ENCODE results near the gene KEAP1.
"Not testable (repeated sequence)": the region's sequence is repeated elsewhere in the genome, so short reads cannot be mapped to it uniquely, and the experiment has no call there.

KEAP1 gene

DNA sequence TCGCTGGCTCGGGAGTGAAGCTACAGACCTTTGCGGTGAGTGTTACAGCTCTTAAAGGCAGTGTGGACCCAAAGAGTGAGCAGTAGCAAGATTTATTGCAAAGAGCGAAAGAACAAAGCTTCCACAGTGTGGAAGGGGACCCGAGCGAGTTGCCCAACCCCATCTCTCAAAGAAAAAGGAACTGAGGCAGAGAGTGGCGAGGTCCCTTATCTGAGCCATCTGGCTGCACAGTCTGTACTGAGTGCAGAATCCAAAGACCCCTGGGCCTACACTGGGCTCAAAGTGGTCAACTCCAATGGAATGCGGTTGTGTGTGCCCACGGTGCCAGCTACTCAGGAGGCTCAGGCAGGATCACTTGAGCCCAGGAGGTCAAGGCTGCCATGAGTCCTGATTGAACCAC, 35.9 kb upstream of the KEAP1 start:
- not testable (repeated sequence) for H3K9ac ChIP-seq (ENCODE audit: low read length); H3K4me3 ChIP-seq (ENCODE audit: low read depth, low read length); H4K12ac ChIP-seq (ENCODE audit: low read depth, low read length); H2BK5ac ChIP-seq (ENCODE audit: low read depth, low read length, poor library complexity); H3K14ac ChIP-seq (ENCODE audit: low read length); H3K79me2 ChIP-seq (ENCODE audit: control insufficient read depth, insufficient read depth, low read length, poor library complexity); DNase-seq; H3K36me3 ChIP-seq (ENCODE audit: control insufficient read depth in 1 of 2, insufficient read depth in 2 of 2, low read length in 2 of 2); H4K8ac ChIP-seq (ENCODE audit: low read depth, low read length); H3K23ac ChIP-seq (ENCODE audit: low read length); H2AFZ ChIP-seq (ENCODE audit: insufficient read depth, low read length, poor library complexity); H2BK12ac ChIP-seq (ENCODE audit: low read length); H3K27me3 ChIP-seq (ENCODE audit: insufficient read depth, low read length); H2BK120ac ChIP-seq (ENCODE audit: insufficient read depth, low read length, poor library complexity); H2AK5ac ChIP-seq (ENCODE audit: low read length); H3K79me1 ChIP-seq (ENCODE audit: low read length); H3K27ac ChIP-seq (ENCODE audit: low read depth, low read length); H3K9me3 ChIP-seq (ENCODE audit: insufficient read depth, low read depth, low read length); H4K91ac ChIP-seq (ENCODE audit: low read depth, low read length); H3K4me2 ChIP-seq (ENCODE audit: low read length); H3K4me1 ChIP-seq (ENCODE audit: control insufficient read depth in 1 of 2, insufficient read depth in 2 of 2, low read length in 2 of 2); H3K4ac ChIP-seq (ENCODE audit: low read depth, low read length); H3K18ac ChIP-seq (ENCODE audit: low read length)
- no CpG with 5 or more reads among the region's 9 CpGs for WGBS (ENCODE audit: extremely low coverage, insufficient coverage, insufficient read length)

- Histone ChIP-seq H3K9me3 (ENCODE audit: insufficient read depth, low read depth, low read length) (no peaks in the 10 kb centered on the region), H2BK12ac (ENCODE audit: low read length) (no peak overlapping the region), H4K12ac (ENCODE audit: low read depth, low read length) (no peak overlapping the region), H3K4ac (ENCODE audit: low read depth, low read length) (no peak overlapping the region), H3K79me1 (ENCODE audit: low read length) (no peaks in the 10 kb centered on the region), H2BK5ac (ENCODE audit: low read depth, low read length, poor library complexity) (no peak overlapping the region), H3K9ac (ENCODE audit: low read length) (no peak overlapping the region), H3K4me2 (ENCODE audit: low read length) (no peak overlapping the region), H3K4me3 (ENCODE audit: low read depth, low read length) (no peak overlapping the region), H2AK5ac (ENCODE audit: low read length) (no peak overlapping the region), H3K27ac (ENCODE audit: low read depth, low read length) (no peak overlapping the region), H3K27me3 (ENCODE audit: insufficient read depth, low read length) (peaks cover 3% of the 10 kb centered on the region), H3K18ac (ENCODE audit: low read length) (no peak overlapping the region), H4K91ac (ENCODE audit: low read depth, low read length) (no peak overlapping the region), H3K36me3 (ENCODE audit: control insufficient read depth in 1 of 2, insufficient read depth in 2 of 2, low read length in 2 of 2) (no peaks in the 10 kb centered on the region), H2AFZ (ENCODE audit: insufficient read depth, low read length, poor library complexity) (no peak overlapping the region), H3K4me1 (ENCODE audit: control insufficient read depth in 1 of 2, insufficient read depth in 2 of 2, low read length in 2 of 2) (no peaks in the 10 kb centered on the region), H4K8ac (ENCODE audit: low read depth, low read length) (no peak overlapping the region), H3K79me2 (ENCODE audit: control insufficient read depth, insufficient read depth, low read length, poor library complexity) (no peaks in the 10 kb centered on the region), H3K14ac (ENCODE audit: low read length) (no peak overlapping the region), H2BK120ac (ENCODE audit: insufficient read depth, low read length, poor library complexity) (no peak overlapping the region), H3K23ac (ENCODE audit: low read length) (no peak overlapping the region)
- WGBS (ENCODE audit: extremely low coverage, insufficient coverage, insufficient read length), result no CpG with 5 or more reads among the region's 20 CpGs
- DNase-seq, result peak in 1 of 2 donors; percentile 41
These were observed 35.2 kb upstream of the KEAP1 start for GRCh38 chr19:10538204-10538983.

GRCh38 chr19:10537668-10538067, 34.5 kb upstream of the KEAP1 start:
- H3K9me3 ChIP-seq (ENCODE audit: insufficient read depth, low read depth, low read length), result no peaks in the 10 kb centered on the region
- WGBS (ENCODE audit: extremely low coverage, insufficient coverage, insufficient read length), result no CpG with 5 or more reads among the region's 11 CpGs
- no peak overlapping the region for H3K4me2 ChIP-seq (ENCODE audit: low read length)
- peak; percentile 83 to 91 for DNase-seq
- H3K27me3 ChIP-seq (ENCODE audit: insufficient read depth, low read length), result peaks cover 3% of the 10 kb centered on the region
- no peak overlapping the region for H2AFZ ChIP-seq (ENCODE audit: insufficient read depth, low read length, poor library complexity)
- H3K14ac ChIP-seq (ENCODE audit: low read length), result no peak overlapping the region
- H3K23ac ChIP-seq (ENCODE audit: low read length), result no peak overlapping the region
- H3K4me3 ChIP-seq (ENCODE audit: low read depth, low read length), result no peak overlapping the region
- no peaks in the 10 kb centered on the region for H3K36me3 ChIP-seq (ENCODE audit: control insufficient read depth in 1 of 2, insufficient read depth in 2 of 2, low read length in 2 of 2)
- H4K91ac ChIP-seq (ENCODE audit: low read depth, low read length), result no peak overlapping the region
- no peak overlapping the region for H2BK120ac ChIP-seq (ENCODE audit: insufficient read depth, low read length, poor library complexity)
- no peaks in the 10 kb centered on the region for H3K79me1 ChIP-seq (ENCODE audit: low read length)
- no peak overlapping the region for H4K12ac ChIP-seq (ENCODE audit: low read depth, low read length)
- no peak overlapping the region for H2AK5ac ChIP-seq (ENCODE audit: low read length)
- H3K79me2 ChIP-seq (ENCODE audit: control insufficient read depth, insufficient read depth, low read length, poor library complexity), result no peaks in the 10 kb centered on the region
- H3K27ac ChIP-seq (ENCODE audit: low read depth, low read length), result no peak overlapping the region
- no peak overlapping the region for H2BK12ac ChIP-seq (ENCODE audit: low read length)
- no peak overlapping the region for H3K9ac ChIP-seq (ENCODE audit: low read length)
- no peaks in the 10 kb centered on the region for H3K4me1 ChIP-seq (ENCODE audit: control insufficient read depth in 1 of 2, insufficient read depth in 2 of 2, low read length in 2 of 2)
- no peak overlapping the region for H3K4ac ChIP-seq (ENCODE audit: low read depth, low read length)
- H3K18ac ChIP-seq (ENCODE audit: low read length), result no peak overlapping the region
- no peak overlapping the region for H4K8ac ChIP-seq (ENCODE audit: low read depth, low read length)
- H2BK5ac ChIP-seq (ENCODE audit: low read depth, low read length, poor library complexity), result no peak overlapping the region

GRCh38 chr19:10535613-10536012, 32.5 kb upstream of the KEAP1 start:
- Histone ChIP-seq H3K9ac (ENCODE audit: low read length) (no peak overlapping the region), H4K91ac (ENCODE audit: low read depth, low read length) (no peak overlapping the region), H4K12ac (ENCODE audit: low read depth, low read length) (no peak overlapping the region), H3K27ac (ENCODE audit: low read depth, low read length) (no peak overlapping the region), H3K79me2 (ENCODE audit: control insufficient read depth, insufficient read depth, low read length, poor library complexity) (no peaks in the 10 kb centered on the region), H2BK5ac (ENCODE audit: low read depth, low read length, poor library complexity) (no peak overlapping the region), H3K14ac (ENCODE audit: low read length) (no peak overlapping the region), H2AFZ (ENCODE audit: insufficient read depth, low read length, poor library complexity) (no peak overlapping the region), H3K27me3 (ENCODE audit: insufficient read depth, low read length) (peaks cover 3% of the 10 kb centered on the region), H2BK120ac (ENCODE audit: insufficient read depth, low read length, poor library complexity) (no peak overlapping the region), H3K79me1 (ENCODE audit: low read length) (no peaks in the 10 kb centered on the region), H3K4ac (ENCODE audit: low read depth, low read length) (no peak overlapping the region), H3K36me3 (ENCODE audit: control insufficient read depth in 1 of 2, insufficient read depth in 2 of 2, low read length in 2 of 2) (no peaks in the 10 kb centered on the region), H3K4me2 (ENCODE audit: low read length) (no peak overlapping the region), H3K23ac (ENCODE audit: low read length) (no peak overlapping the region), H4K8ac (ENCODE audit: low read depth, low read length) (no peak overlapping the region), H3K4me1 (ENCODE audit: control insufficient read depth in 1 of 2, insufficient read depth in 2 of 2, low read length in 2 of 2) (no peaks in the 10 kb centered on the region), H2BK12ac (ENCODE audit: low read length) (no peak overlapping the region), H3K9me3 (ENCODE audit: insufficient read depth, low read depth, low read length) (no peaks in the 10 kb centered on the region), H2AK5ac (ENCODE audit: low read length) (no peak overlapping the region), H3K4me3 (ENCODE audit: low read depth, low read length) (no peak overlapping the region), H3K18ac (ENCODE audit: low read length) (no peak overlapping the region)
- peak in 1 of 2 donors; percentile 24 for DNase-seq
- WGBS (ENCODE audit: extremely low coverage, insufficient coverage, insufficient read length), result no CpG with 5 or more reads among the region's 6 CpGs
